Activated CD8-positive, alpha-beta memory T cell treated with anti-CD3 and anti-CD28 coated beads, Interleukin-2, amount 50 U/mL, for 24 hours (primary cell): Measurements from ENCODE around the gene TP53INP2.
"Not testable (repeated sequence)": the region's sequence is repeated elsewhere in the genome, so short reads cannot be mapped to it uniquely, and the experiment has no call there.

Experiments
- DNase-seq: peaks from one replicate; pipeline ENCODE4 v3.0.0-alpha.2; 2020; ENCODE audit errors: extremely low read depth

TP53INP2 gene, protein sequence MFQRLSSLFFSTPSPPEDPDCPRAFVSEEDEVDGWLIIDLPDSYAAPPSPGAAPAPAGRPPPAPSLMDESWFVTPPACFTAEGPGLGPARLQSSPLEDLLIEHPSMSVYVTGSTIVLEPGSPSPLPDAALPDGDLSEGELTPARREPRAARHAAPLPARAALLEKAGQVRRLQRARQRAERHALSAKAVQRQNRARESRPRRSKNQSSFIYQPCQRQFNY

GRCh38 chr20:34704177-34705007 is at the start of gene TP53INP2:
TP53INP2 (plus strand) TSS chr20:34704344; CDS start chr20:34708740, 4,396 bp downstream.
- peak; percentile 59 for DNase-seq

GRCh38 chr20:34658654-34659053 is 45.5 kb upstream of the TP53INP2 start:
- DNase-seq = not testable (repeated sequence)

GRCh38 chr20:34661811-34662210 is 42.3 kb upstream of the TP53INP2 start:
- DNase-seq = not testable (repeated sequence)

GRCh38 chr20:34663213-34663943 is 40.8 kb upstream of the TP53INP2 start:
- DNase-seq = no peak

DNA sequence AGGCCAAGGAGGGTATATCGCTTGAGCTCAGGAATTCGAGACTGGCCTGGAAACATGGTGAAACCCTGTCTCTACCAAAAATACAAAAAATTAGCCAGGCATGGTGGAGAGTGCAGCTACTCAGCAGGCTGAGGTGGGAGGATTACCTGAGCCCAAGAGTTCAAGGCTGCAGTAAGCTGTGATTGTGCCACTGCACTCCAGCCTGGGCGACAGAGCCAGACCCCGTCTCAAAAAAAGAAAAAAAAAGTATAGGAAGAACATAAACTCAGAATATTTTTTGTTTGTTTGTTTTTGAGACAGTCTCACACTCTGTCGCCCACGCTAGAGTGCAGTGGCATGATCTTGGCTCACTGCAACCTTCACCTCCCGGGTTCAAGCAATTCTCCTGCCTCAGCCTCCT is 39.4 kb upstream of the TP53INP2 start:
- not testable (repeated sequence) for DNase-seq

DNA sequence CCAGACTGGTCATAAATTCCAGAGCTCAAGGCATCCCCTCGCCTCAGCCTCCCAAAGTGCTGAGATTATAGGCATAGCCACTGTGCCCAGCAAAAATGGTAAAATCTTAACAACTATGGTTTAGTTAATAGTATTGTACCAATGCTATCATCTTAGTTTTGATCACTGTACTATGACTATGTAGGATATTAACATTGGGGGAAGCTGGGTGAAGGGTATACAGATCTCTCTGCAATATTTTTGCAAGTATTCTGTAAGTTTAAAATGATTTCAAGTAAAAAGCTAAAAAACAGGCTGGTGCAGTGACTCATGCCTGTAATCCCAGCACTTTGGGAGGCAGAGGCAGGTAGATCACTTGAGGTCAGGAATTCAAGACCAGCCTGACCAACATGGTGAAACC is 35.0 kb upstream of the TP53INP2 start:
- DNase-seq = no peak

DNA sequence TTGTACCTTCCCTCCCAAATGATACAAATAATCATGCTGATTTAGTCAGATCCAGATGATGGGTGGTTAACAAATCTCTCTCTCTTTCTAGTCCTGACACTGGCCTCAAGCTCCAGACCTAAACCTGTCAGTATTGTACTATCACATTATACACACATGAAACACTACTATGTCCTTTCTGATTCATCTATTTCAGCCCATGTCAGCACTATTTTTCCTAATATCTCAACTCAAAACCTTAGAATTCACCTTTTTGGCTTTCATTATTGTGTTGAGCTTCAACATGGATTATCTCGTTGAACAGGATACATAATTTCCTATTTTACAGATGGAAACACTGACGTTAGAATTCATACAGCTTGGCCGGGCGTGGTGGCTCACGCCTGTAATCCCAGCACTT is 30.7 kb upstream of the TP53INP2 start:
- DNase-seq = no peak

GRCh38 chr20:34675561-34675960 is 28.6 kb upstream of the TP53INP2 start:
- DNase-seq = no peak

- no peak for DNase-seq
Observed at GRCh38 chr20:34675993-34676641, 28.0 kb upstream of the TP53INP2 start.

DNA sequence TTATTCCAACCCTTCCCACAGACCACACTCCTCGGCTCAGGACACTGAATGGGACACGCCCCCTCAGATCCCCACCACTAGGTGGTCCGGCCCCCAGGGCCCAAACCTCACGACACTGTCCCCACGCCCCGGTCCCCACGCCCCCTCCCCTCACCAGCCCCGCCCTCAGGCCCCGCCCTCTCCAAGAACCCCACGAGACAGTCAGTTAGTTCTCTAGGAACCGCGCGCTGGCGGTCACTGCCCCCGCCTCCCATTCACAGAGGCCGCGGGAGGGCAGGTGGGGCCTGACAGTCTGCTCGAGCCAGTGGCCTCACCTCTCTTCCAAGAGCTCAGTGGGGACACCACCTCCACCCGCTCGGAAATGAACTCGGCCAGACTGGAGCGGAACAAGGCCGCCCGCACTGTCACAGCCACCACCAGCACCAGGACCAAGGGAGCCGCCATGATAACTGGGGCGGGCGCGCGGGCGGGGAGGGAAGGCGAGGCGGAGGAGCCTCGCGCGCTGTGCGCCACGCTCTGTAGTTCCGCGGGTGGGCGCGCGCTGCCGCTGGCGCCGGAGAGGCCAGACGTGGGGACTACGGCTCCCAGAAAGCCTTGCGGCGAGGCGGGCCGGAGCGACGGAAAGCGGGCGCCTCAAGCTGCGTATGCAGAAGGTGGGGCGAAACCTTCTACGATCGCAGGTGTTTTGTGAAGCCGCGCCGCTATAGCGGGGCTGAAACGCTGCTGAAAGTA is 27.3 kb upstream of the TP53INP2 start, which contains the start of gene PIGU:
Gene PIGU (minus strand): TSS at position 451 of the 732 bp plus-strand sequence. CDS start 7 bp downstream, at position 444.
- DNase-seq = peak; percentile 86

DNA sequence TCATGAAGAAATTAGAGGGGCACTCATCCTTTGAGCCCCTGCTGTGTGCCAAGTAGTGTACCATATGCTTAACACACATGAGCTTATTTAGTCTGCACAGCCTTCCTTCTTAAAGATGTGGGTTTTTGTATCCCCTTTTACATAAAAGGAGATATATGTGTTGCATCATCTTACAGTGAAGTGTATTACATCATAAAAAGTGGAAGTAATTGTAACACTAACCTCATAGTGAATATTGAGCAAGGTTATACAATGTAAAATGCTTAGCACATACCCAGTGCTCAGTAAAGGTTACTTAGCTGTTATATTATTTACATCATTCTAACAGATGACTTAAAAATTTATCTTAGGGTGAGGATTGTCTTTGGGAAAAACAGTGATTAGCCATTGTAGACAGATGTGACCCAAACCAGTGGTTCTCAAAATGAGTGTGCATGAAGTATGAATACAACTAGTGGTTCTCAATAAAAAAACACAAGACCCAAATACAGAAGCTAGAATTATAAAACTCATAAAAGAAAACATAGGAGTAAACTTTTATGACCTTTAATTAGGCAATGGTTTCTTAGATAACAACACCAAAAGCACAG is 23.5 kb upstream of the TP53INP2 start:
- DNase-seq = no peak

DNA sequence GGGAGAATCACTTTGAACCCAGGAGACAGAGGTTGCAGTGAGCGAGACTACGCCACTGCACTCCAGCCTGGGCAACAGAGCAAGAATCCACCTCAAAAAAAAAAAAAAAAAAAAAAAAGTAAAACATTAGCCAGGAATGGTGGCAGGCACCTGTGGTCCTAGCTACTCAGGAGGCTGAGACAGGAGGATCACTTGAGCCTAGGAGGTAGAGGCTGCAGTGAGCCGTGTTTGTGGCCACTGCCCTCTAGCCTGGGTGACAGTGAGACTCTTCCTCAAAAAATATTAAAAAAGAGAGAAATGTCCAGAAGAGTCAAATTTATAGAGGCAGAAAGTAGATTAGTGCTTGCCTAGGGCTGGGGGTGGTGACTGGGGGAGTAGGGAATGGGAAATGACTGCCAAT is 20.5 kb upstream of the TP53INP2 start:
- no peak for DNase-seq

GRCh38 chr20:34689486-34689885 is 14.7 kb upstream of the TP53INP2 start:
- no peak for DNase-seq

GRCh38 chr20:34691838-34692237 is 12.3 kb upstream of the TP53INP2 start:
- no peak for DNase-seq

DNA sequence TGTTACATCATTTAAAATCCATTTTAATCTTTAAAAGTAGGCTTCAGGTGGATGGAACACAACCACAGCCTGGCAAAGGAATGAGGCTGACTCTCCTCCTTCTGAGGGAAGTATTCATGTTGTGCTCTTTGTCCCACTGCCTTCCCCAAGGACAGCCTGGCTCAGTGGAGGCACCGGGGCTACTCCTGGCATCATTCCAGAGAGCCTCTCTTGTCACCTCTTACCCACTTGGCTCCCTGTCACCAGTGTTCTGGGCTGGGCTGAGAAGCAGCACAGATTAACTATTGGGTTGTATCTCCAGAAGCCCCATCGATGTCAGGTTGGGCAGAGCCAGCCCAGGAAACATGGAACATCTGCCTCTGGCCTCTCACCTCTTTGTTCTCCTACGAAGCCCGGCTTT is 10.7 kb upstream of the TP53INP2 start:
- no peak for DNase-seq

GRCh38 chr20:34701405-34702085 is 2.6 kb upstream of the TP53INP2 start:
- DNase-seq = no peak

- DNase-seq = no peak
Observed at GRCh38 chr20:34703061-34703423, 1.1 kb upstream of the TP53INP2 start.

DNA sequence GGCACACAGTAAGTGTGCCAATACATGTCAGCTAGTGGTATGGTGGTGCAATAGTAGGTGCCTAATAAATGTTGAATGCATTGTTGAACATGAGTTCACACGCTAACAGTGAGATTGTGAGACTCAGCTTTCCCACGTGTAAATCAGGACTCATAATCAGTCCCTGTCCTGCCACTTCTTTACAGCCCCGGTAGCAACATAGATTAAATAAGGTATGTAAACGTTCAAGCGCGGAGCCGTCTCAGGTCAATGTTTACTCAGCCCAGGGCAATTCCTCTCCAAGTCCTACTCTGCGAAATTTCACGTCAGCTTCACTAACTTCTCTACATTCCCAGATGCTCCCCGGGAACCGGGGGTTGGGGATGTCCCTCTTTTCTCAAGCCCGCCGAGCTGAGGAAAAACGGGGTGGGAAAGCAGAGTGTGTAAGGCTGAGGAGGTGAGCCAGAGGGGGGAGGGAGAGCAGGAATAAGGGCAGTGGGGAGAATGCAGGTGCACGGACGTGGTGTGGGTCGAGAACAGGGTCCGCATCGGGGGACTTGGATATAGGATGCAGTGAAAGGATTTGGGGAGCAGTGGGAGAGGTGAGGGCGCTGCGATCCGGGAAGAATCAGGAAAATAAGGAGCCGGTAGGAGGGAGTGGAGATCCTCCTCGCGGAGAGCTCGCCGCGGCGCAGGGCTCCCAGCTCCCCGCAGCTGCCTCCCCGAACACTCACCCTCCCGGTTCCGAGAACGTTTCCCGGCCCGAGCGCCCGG is 544 bp upstream of the TP53INP2 start:
- DNase-seq = no peak

- no peak for DNase-seq
Observed at GRCh38 chr20:34705008-34705396, 858 bp downstream of the TP53INP2 start.
